COLO668 (cell line): ENCODE measurements around the gene MANEA.
"Not testable (repeated sequence)": the region's sequence is repeated elsewhere in the genome, so short reads cannot be mapped to it uniquely, and the experiment has no call there.

Source experiments
- DNase-seq: peaks from one replicate; lab custom pipeline; 2025; ENCODE audit not compliant: unreplicated experiment; lab: John Stamatoyannopoulos, UW

MANEA gene

DNA sequence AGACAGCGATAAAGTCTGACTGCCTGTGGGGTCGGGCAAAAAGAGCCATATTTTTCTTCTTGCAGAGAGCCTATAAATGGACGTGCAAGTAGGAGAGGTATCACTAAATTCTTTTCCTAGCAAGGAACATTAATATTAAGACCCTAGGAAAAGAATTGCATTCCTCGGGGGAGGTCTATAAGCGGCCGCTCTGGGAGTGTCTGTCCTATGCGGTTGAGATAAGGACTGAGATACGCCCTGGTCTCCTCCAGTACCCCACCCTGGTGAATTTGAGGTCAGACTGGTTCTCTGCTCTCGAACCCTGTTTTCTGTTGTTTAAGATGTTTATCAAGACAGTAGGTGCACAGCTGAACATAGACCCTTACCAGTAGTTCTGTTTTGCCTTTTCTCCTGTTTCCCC is 6.9 kb downstream of the MANEA start:
- not testable (repeated sequence) for DNase-seq

DNA sequence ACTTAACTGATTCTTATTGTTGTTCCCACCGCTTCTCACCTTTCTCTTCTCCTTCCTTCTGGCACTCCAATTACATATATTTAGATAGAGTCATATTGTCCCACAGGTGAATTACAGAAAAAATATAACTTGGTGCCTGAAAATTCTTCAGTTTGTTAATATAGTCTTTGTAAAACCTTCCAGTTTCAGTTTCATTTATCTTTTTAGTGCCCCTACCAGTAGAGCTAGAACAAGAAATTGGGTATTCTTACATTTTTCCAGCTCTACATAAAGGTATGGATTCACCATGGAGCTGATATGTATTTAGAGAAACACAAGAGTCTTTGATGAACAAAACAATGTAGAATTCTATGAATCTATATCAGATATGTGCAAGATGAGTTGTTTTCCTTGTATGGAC is 10.7 kb downstream of the MANEA start:
- DNase-seq, result no peak

DNA sequence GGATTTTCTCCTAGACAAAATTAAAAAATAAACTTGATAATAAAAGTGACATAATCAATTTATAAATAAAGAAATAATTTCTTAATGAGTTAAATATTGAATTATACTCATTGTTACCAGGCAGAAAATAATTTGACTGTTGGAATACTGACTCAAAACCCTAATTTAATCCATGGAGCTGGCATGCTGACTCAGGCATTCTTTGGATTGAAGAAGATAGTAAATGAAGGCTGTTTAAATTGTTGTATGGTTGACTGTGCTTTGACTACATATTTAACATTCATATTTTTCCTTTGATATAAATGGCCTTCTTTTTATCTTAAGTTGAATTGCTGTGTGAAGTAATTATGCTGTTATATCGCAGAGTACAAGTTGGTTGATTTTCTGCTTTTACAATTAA is 11.7 kb downstream of the MANEA start:
- no peak for DNase-seq

DNA sequence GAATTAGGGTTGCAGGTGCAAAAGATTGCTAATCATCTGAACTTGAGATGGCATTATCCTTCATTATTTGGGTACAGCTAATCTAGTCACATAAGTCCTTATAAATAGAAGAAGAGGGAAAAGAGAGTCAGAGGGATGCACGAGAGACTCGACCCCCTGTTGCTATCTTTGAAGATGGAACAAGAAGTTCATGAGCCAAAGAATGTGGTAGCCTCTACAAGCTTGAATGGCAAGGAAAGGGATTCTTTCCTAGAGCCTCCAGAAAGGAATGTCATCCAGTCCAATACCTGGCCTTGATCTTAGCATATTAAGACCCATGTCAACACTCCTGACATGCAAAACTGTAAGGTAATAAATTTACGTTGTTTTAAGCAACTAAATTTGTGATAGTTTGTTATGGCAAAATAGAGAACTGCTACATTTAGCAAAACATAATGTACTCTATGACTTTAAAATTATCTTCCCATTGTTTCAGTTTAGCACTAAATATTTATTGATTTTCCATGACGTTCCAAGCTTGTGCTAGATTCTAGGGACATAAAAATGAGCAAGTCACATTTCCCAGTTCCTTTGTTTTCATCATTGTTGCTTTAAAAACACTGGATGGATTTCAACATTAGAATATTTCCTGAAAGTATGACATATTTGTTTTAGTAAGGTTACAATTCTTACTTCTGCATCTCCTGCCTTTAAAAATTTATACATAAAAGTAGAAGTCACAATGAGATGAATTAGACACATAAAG is 12.7 kb downstream of the MANEA start:
- no peak for DNase-seq

DNA sequence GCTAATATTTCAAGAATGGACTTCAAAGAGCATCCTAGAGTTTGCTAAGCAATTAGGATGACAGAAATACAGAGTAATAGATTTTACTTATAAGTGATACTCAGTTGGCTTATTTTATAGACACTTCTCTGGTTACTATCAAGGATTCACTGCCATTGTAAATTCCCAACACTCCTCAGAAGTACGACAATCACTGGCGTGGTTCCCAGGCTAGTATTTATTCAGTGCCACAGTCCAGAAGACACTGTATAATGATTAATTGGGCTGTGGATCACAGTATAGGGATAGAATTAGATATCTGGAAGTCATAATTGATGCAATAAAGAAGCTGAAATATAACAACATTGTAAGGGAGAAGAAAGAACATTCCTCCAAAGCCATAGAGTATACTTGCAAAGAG is 15.7 kb downstream of the MANEA start:
- peak; percentile 13 for DNase-seq

DNA sequence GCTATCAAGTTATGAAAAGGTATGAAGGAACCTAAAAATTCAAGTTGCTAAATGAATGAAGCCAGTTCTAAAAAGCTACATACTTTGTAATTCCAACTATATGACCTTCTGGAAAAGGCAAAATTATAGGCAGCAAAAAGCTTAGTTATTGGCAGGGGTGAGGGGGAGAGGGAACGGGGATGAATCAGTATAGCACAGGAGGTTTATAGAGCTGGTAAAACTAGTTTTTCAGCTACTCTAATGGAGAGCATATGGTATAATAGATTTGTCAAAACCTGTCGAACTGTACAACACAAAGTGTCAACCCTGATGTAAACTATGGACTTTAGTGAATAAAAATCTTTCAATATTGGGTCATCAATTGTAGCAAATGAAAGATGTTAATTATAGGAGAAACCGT is 18.7 kb downstream of the MANEA start:
- DNase-seq, result no peak

DNA sequence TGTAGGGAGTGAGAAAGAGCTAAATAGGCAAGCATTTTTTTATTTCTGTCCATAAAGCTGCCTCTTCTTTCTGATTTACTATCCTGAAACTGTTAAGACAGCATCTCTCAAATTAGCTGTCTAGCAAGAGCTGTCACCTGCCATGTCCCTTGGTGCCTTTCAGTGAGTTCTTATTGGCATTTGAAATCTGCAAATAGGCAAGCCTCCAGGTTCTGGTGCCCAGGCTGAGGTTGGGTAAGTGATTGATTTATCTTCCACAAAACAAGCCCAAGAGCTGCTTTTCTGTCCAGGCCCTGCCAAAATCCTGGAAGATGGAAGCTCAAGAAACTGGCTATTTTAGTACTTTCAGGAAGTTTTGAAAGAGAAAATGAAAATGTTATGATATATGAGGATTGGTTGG is 22.4 kb downstream of the MANEA start:
- DNase-seq, result no peak

DNA sequence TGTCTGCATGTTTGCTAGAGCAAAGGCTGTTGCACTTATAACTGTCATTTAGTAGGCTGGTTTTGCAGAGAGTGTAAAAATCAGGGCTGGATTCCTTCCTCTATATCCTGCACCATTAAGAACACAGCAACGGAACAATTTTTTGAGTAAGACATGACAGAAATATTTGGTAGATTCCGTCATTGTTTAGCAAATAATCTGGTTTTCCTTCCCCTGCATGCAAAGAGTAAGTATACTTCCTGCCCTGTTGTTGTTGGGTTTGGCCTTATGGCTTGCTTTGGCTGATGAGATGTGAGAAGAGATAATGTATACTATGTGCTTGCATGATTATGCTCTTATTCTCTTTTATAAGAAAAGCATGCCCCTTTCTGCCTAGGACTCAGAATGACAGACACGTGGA is 23.8 kb downstream of the MANEA start:
- DNase-seq, result no peak

DNA sequence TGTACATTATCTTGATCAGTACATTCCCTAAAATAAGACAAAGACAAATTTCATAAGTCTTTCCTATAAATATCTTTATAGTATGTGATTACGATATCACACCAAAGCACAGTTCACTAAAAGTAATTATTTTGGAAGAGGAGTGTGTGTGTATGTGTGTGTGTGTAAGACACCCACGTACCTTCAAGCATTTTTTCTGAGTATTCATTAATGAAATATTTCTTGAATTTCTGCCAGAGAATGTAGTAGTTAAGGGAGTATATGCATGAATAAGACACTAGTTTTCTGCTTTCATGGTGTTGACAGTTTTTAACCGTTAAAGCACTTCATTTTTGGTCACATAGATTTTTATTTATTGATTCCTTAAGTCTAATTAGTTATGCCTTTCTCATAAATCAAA is 36.8 kb downstream of the MANEA start:
- no peak for DNase-seq

DNA sequence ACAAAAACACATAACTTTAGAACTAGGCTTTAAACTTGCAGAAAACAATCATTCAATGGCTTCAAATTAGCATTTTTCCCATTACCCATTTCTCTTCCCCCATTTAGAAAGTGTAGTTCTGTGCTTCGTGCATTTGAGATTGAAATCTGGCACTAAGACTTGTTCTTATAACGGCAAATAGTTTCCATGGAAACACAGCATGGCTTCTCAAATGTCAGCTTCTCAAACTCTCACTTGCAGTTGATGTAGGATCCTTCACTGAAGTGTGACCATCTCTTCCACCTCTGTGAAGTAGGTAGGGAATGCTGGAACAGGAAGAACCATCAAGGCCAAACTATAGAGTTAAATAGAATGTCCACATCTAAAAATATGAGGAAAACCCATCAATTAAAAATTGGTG is 52.2 kb downstream of the MANEA start:
- DNase-seq, result no peak

DNA sequence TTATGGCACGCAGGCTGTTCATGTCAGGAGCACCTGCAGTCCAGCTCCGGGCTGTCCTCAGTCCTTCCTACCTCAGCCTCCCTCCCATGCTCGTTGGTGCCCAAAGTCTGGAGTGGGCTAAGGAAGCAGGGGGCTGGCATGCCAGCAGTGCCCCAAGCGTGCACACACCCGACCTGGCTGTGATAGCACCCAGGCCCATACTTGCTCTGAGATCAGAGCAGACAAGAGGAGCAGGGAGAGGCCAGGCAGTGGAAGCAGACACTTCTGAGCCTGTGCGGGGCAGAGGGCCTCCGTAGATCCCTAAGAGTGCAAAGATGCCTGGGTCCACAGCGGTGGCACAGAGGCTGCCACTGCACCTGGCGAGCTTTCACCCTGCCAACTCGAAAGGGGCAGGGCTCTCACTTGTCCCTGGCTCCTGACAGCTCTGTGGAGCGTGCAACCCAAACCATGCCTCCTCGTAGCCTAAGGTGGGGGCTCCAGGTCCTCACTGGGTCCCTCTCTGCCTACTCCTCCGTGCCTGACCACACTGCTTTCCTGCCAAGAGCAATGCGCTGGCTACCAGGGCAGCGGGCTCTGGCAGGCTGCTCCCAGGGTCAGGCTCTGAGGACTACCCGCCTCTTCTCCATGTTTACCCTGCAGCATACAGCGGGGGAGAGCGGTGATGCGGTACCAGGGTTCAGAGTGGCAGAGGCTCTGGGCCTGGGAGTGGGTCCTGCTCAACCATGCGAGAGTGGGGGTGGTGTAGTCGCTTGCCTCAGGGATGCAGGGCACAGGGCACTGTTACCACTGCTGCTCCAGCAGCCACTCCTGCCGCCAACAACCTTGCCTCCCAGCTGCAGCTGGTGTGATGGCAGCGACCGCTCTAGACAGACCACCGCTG is 59.5 kb downstream of the MANEA start:
- DNase-seq, result no peak

DNA sequence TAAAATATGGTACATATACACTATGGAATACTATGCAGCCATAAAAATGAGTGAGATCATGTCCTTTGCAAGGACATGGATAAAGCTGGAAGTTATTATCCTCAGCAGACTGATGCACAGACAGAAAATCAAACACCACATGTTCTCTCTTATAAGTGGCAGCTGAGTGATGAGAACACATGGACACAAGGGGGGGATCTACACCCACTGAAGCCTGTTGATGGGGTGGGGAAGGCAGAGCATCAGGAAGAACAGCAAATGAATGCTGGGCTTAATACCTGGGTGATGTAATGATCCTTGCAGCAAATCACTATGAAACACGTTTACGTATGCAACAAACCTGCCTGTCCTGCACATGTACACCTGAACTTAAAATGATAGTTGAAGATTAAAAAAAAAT is 71.3 kb downstream of the MANEA start:
- DNase-seq, result no peak

DNA sequence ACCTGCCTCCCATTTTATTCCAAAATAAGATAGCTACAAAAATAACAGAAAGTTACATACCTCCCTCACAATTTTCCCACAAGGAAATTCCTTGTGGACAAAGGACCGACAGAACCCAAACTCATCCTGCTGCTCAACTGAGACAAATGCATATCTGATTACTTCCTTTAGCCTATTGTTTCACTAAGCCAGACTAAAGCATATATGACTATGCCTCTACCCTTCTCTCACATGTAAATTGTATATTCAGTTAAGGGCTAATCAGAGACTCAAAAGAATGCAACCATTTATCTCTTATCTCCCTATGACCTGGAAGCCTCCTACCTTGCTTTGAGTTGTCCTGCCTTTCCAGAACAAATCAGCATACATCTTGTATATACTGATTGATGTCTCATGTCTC is 72.1 kb downstream of the MANEA start:
- no peak for DNase-seq

DNA sequence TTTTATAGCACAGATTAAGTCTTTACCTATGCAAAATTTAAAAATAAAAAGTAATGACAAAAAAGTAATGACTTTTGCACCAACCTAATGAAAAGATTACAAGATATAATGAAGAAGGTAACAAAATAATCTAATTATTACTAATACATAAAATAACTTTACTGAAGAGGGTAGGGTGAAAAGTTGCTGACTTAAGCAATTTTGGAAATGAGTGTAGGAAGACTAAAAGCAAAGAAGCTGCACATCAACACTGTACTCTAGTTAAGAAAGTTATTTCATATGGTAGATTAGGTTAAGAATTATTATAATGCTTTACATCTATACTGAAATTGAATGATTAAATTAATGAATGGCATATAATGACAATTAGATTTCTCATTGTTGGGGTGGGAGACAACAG is 76.8 kb downstream of the MANEA start:
- no peak for DNase-seq

DNA sequence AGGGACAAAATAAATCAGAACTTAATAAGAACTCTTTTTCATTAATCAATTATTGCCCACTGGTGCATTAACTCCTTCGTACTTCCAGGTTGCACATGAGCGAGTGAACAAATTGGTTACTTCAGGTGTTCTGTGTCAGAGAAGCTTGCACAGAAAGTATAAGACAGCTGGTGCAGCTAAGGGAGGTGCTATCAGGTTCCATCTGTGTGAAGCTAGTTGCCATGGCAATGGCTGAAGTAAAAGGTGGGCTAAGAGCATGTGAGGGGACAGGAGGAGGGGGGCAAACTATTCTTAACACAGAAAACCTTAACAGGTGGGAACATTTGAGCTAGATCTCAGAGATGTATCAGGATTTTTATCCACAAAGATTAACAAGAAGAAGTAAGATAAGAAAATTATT is 81.6 kb downstream of the MANEA start:
- DNase-seq, result no peak
